Panc1 (cell line): Measurements from ENCODE around the gene LPP. TPM values are rescaled to one million over a fixed set of nuclear protein-coding genes. Genes with fewer than 3 reads are reported as not detected.

Experiments used
- ATAC-seq: fragments of 200-7000 bp; cut with Tn5 transposase; 2 replicates; pipeline ENCODE4 v1.9.1; 2020; ENCODE audit warnings: mild to moderate bottlenecking, moderate library complexity
- BruUV-seq: library from RNA; stranded (reverse); fragments of 400-500 nt; replicated peaks from 2 replicates; lab custom pipeline; 2021; lab: Mats Ljungman, UMichigan
- CTCF ChIA-PET: fragments of 300-600 bp; sonication (Branson Sonifier 250); formaldehyde crosslinking; loops from one replicate; lab custom pipeline; 2022; ENCODE audit warnings: antibody characterized with exemption; lab: Charles Lee
- POLR2A ChIA-PET: fragments of 300-600 bp; sonication (Branson Sonifier 250); formaldehyde crosslinking; loops from one replicate; lab custom pipeline; 2022; ENCODE audit warnings: antibody characterized with exemption; lab: Charles Lee
- DNase-seq: peaks from one replicate; pipeline ENCODE4 v3.0.0-alpha.2; 2010; ENCODE audit warnings: low read depth, low spot score
- H3K27ac ChIP-seq: 2 replicates; pipeline ENCODE4 v1.5.1; 2011; ENCODE audit warnings: mild to moderate bottlenecking, low read length, inconsistent platforms
- H3K27me3 ChIP-seq: fragments of 200-500 bp; sonication (Bioruptor generic); 2 replicates; pipeline ENCODE4 v1.6.0; 2014; ENCODE audit warnings: low read length, inconsistent platforms; ENCODE audit not compliant: control insufficient read depth, insufficient read depth
- H3K36me3 ChIP-seq: fragments of 200-500 bp; sonication (Bioruptor generic); 2 replicates; pipeline ENCODE4 v1.5.1; 2014; ENCODE audit warnings: inconsistent platforms, mild to moderate bottlenecking, low read length, moderate library complexity; ENCODE audit not compliant: control insufficient read depth, insufficient read depth
- H3K4me1 ChIP-seq: 2 replicates; pipeline ENCODE4 v1.5.1; 2011; ENCODE audit warnings: inconsistent platforms, mild to moderate bottlenecking, low read length, moderate library complexity; ENCODE audit not compliant: control insufficient read depth, insufficient read depth
- H3K4me3 ChIP-seq, 2 experiments: 2 replicates each; pipeline ENCODE4 v1.5.1; 2011 to 2012; ENCODE audit warnings: low read depth in 2 of 2, low read length in 2 of 2, mild to moderate bottlenecking in 2 of 2, inconsistent platforms in 1 of 2, moderate library complexity in 1 of 2
- H3K9me3 ChIP-seq: fragments of 200-500 bp; sonication (Bioruptor generic); 2 replicates; pipeline ENCODE4 v1.5.1; 2014; ENCODE audit warnings: low read depth, mild to moderate bottlenecking, inconsistent platforms, low read length, moderate library complexity; ENCODE audit not compliant: control insufficient read depth, insufficient read depth
- POLR2AphosphoS5 ChIP-seq: IDR thresholded peaks from 2 replicates; pipeline ENCODE4 v1.6.1; 2012; ENCODE audit warnings: mild to moderate bottlenecking, low read depth, low read length, moderate library complexity
- SIN3A ChIP-seq: IDR thresholded peaks from 2 replicates; pipeline ENCODE4 v1.6.1; 2012; ENCODE audit warnings: low read depth, mild to moderate bottlenecking, low read length, moderate library complexity, borderline replicate concordance; ENCODE audit not compliant: insufficient read depth
- TCF7L2 ChIP-seq: IDR thresholded peaks from 2 replicates; pipeline ENCODE4 v1.6.1; 2011; ENCODE audit warnings: mild to moderate bottlenecking, low read depth, low read length, inconsistent platforms
- in situ Hi-C: cut with HindIII; loops from 2 replicates; pipeline ENCODE4 v1.10.0; 2016; ENCODE audit warnings: low sequenced_read_pairs, low pct_unique_long_range_greater_than_20kb
- intact Hi-C: fragments of 100-400 bp; cut with micrococcal nuclease; formaldehyde crosslinking; loops from one replicate; pipeline ENCODE4 v1.10.0; 2022; ENCODE audit not compliant: unreplicated experiment
- total RNA-seq: library from RNA; stranded (reverse); gene quantifications from one replicate; pipeline ENCODE4 v1.2.1, GENCODE V29; 2021; ENCODE audit not compliant: unreplicated experiment
- TF ChIP-seq, protein P1 (sequence below): fragments of 450-650 bp; IDR thresholded peaks from 2 replicates; pipeline ENCODE4 v1.5.1; 2017; ENCODE audit warnings: mild to moderate bottlenecking
- TF ChIP-seq, protein P2 (sequence below), 2 experiments: IDR thresholded peaks; 2 replicates each; pipeline ENCODE4 v1.6.1; 2011 to 2012; ENCODE audit warnings: low read depth in 2 of 2, control low read depth in 1 of 2, low read length in 1 of 2, mild to moderate bottlenecking in 1 of 2, moderate library complexity in 1 of 2; ENCODE audit not compliant: insufficient read depth in 1 of 2

The LPP gene
- total RNA-seq, 1 experiment from 2014 or later, result 90.0 TPM

DNA sequence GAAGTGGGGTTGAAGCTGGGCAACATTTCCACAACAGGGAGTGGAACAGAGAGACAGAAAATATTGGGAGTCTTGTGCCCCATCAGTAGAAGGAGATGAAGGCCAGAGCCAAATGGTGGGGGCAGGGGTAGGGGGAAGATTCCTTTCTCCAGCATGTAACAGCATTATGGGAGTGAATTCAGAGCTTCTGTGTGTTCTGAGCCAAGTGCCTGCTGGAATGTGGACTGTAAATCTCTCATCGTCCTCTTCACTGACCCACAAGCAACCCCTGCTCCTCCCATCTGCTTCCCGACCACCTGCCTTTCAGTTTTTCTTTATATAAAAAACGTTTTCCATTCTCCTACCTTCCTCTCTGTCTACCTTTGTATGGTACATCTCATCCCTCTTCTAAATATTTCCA, 673.6 kb downstream of the LPP start:
- POLR2A ChIA-PET, result no interaction called here
- intact Hi-C loops, result no loop called here
- no peak for ATAC-seq

DNA sequence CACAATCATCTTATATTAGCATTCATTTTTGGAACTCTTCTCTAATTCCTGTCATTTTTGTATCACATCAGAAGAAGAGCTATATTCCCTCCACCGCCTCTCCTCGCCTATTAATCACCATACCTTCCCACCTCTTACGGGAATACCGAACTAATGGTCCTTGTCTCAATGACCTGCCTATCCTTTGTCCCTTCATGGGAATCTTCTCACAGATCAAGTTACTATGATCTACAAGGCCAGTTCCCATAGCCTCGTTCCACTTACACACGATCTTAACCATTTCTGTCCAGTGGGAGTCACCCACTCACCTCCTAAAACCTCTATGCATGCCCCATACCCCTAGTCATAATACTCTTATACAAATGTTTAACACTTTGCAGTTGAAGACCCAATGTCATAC, 675.2 kb downstream of the LPP start:
- ChIA-PET CTCF (no interaction called here), POLR2A (no interaction called here)
- in situ Hi-C loops, result no loop called here
- no peaks in the 10 kb centered on the region for H3K36me3 ChIP-seq
- no peak for TF ChIP-seq SIN3A
- no peak for TF ChIP-seq TCF7L2
- no peak for TF ChIP-seq POLR2AphosphoS5
- TF ChIP-seq, protein P1, sequence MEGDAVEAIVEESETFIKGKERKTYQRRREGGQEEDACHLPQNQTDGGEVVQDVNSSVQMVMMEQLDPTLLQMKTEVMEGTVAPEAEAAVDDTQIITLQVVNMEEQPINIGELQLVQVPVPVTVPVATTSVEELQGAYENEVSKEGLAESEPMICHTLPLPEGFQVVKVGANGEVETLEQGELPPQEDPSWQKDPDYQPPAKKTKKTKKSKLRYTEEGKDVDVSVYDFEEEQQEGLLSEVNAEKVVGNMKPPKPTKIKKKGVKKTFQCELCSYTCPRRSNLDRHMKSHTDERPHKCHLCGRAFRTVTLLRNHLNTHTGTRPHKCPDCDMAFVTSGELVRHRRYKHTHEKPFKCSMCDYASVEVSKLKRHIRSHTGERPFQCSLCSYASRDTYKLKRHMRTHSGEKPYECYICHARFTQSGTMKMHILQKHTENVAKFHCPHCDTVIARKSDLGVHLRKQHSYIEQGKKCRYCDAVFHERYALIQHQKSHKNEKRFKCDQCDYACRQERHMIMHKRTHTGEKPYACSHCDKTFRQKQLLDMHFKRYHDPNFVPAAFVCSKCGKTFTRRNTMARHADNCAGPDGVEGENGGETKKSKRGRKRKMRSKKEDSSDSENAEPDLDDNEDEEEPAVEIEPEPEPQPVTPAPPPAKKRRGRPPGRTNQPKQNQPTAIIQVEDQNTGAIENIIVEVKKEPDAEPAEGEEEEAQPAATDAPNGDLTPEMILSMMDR, result no peak
- TF ChIP-seq, protein P2, sequence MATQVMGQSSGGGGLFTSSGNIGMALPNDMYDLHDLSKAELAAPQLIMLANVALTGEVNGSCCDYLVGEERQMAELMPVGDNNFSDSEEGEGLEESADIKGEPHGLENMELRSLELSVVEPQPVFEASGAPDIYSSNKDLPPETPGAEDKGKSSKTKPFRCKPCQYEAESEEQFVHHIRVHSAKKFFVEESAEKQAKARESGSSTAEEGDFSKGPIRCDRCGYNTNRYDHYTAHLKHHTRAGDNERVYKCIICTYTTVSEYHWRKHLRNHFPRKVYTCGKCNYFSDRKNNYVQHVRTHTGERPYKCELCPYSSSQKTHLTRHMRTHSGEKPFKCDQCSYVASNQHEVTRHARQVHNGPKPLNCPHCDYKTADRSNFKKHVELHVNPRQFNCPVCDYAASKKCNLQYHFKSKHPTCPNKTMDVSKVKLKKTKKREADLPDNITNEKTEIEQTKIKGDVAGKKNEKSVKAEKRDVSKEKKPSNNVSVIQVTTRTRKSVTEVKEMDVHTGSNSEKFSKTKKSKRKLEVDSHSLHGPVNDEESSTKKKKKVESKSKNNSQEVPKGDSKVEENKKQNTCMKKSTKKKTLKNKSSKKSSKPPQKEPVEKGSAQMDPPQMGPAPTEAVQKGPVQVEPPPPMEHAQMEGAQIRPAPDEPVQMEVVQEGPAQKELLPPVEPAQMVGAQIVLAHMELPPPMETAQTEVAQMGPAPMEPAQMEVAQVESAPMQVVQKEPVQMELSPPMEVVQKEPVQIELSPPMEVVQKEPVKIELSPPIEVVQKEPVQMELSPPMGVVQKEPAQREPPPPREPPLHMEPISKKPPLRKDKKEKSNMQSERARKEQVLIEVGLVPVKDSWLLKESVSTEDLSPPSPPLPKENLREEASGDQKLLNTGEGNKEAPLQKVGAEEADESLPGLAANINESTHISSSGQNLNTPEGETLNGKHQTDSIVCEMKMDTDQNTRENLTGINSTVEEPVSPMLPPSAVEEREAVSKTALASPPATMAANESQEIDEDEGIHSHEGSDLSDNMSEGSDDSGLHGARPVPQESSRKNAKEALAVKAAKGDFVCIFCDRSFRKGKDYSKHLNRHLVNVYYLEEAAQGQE (IDR thresholded peaks at IDR 0.05; ENCODE audit: insufficient read depth in 1 of 2, low read depth in 2 of 2, low read length in 1 of 2), result no peak
- BruUV-seq, result no TSS peak
- intact Hi-C loops, result no loop called here
- no peak overlapping the region for H3K27ac ChIP-seq
- H3K4me3 ChIP-seq, result no peak overlapping the region
- peaks cover 9% of the 10 kb centered on the region; the same call in 1 of the 2 replicates for H3K4me1 ChIP-seq
- H3K27me3 ChIP-seq, result no peaks in the 10 kb centered on the region
- DNase-seq, result no peak
- H3K9me3 ChIP-seq, result no peaks in the 10 kb centered on the region
- ATAC-seq, result no peak

More for the DNA sequence above, 673.6 kb downstream of the LPP start:
- DNase-seq, result no peak
- TF ChIP-seq SIN3A (no peak), TCF7L2 (no peak)
- TF ChIP-seq, protein P2 (IDR thresholded peaks at IDR 0.05; ENCODE audit: insufficient read depth in 1 of 2, low read depth in 2 of 2, low read length in 1 of 2), result no peak
- TF ChIP-seq, protein P1, result no peak
- Histone ChIP-seq H3K4me1 (peaks cover 1% of the 10 kb centered on the region; the same call in 1 of the 2 replicates), H3K9me3 (no peaks in the 10 kb centered on the region), H3K27me3 (no peaks in the 10 kb centered on the region), H3K27ac (no peak overlapping the region), H3K36me3 (no peaks in the 10 kb centered on the region), H3K4me3 (no peak overlapping the region)
- CTCF ChIA-PET, result no interaction called here
- in situ Hi-C loops, result no loop called here
- BruUV-seq, result no TSS peak
